HepG2 (cell line): Measurements from ENCODE around the gene ZNF446. TPM values are rescaled to one million over a fixed set of nuclear protein-coding genes. Genes with fewer than 3 reads are reported as not detected.

Source experiments
- DNMT1 ChIP-seq: sonication (generic); formaldehyde crosslinking; IDR thresholded peaks from 2 replicates; pipeline ENCODE4 v1.5.1; 2020; ENCODE audit warnings: mild to moderate bottlenecking, missing genetic modification reagents
- DZIP1 ChIP-seq: sonication (generic); formaldehyde crosslinking; IDR thresholded peaks from 2 replicates; pipeline ENCODE4 v1.5.0; 2020; ENCODE audit warnings: mild to moderate bottlenecking, missing genetic modification reagents
- GRHL1 ChIP-seq: sonication (generic); formaldehyde crosslinking; conservative IDR thresholded peaks from 2 replicates; pipeline ENCODE4 v1.8.0; 2022; ENCODE audit warnings: missing genetic modification reagents
- IKZF4 ChIP-seq: sonication (generic); formaldehyde crosslinking; IDR thresholded peaks from 2 replicates; pipeline ENCODE4 v1.5.1; 2020; ENCODE audit warnings: borderline replicate concordance, mild to moderate bottlenecking, low read depth, missing genetic modification reagents; ENCODE audit errors: not compliant biosample characterization
- NKX3-1 ChIP-seq: sonication (generic); formaldehyde crosslinking; IDR thresholded peaks from 2 replicates; pipeline ENCODE4 v1.5.0; 2020; ENCODE audit warnings: missing genetic modification reagents
- SRSF9 ChIP-seq: fragments of 200-400 bp; formaldehyde crosslinking; IDR thresholded peaks from 2 replicates; pipeline ENCODE4 v1.6.1; 2018; ENCODE audit warnings: borderline replicate concordance, mild to moderate bottlenecking, low read depth, low read length; ENCODE audit not compliant: insufficient read depth, poor library complexity, severe bottlenecking
- TBX3 ChIP-seq: fragments of 450-650 bp; IDR thresholded peaks from 2 replicates; pipeline ENCODE4 v1.6.1; 2017; ENCODE audit warnings: antibody characterized with exemption, mild to moderate bottlenecking, inconsistent platforms, borderline replicate concordance
- YEATS4 ChIP-seq: sonication (generic); formaldehyde crosslinking; IDR thresholded peaks from 2 replicates; pipeline ENCODE4 v1.4.0; 2020; ENCODE audit warnings: missing genetic modification reagents, borderline replicate concordance
- ZBTB4 ChIP-seq: sonication (generic); formaldehyde crosslinking; IDR thresholded peaks from 2 replicates; pipeline ENCODE4 v1.4.0; 2020; ENCODE audit warnings: missing genetic modification reagents, mild to moderate bottlenecking, borderline replicate concordance
- ZFY ChIP-seq: sonication (generic); formaldehyde crosslinking; IDR thresholded peaks from 2 replicates; pipeline ENCODE4 v1.4.0; 2020; ENCODE audit warnings: missing genetic modification reagents
- ZMYM2 ChIP-seq: sonication (generic); formaldehyde crosslinking; IDR thresholded peaks from 2 replicates; pipeline ENCODE4 v1.8.0; 2022; ENCODE audit warnings: mild to moderate bottlenecking, missing genetic modification reagents
- ZNF292 ChIP-seq: sonication (generic); formaldehyde crosslinking; IDR thresholded peaks from 2 replicates; pipeline ENCODE4 v1.8.1; 2022; ENCODE audit warnings: mild to moderate bottlenecking, low read depth, missing genetic modification reagents, borderline replicate concordance
- ZNF30 ChIP-seq: sonication (generic); formaldehyde crosslinking; IDR thresholded peaks from 2 replicates; pipeline ENCODE4 v1.5.0; 2020; ENCODE audit warnings: mild to moderate bottlenecking, missing genetic modification reagents
- polyA plus RNA-seq, 8 experiments: library from polyadenylated mRNA; depleted of rRNA in 3 of 8; stranded (reverse) in 7 of 8; unstranded in 1 of 8; fragments of >200 nt; fragmentation: Illumina TruSeq in 4 of 8; extraction: Trizol in 4 of 8; gene quantifications; 2 replicates each; pipeline versions ENCODE4 v1.2.1 to v1.2.3, GENCODE V29; 2011 to 2016; ENCODE audit warnings: low read depth in 4 of 8, missing spikeins in 1 of 8, mixed read lengths in 1 of 8; ENCODE audit not compliant: insufficient read depth in 1 of 8
- total RNA-seq, 5 experiments: library from RNA; depleted of rRNA; stranded (reverse); fragments of >200 nt; fragmentation: Illumina TruSeq; extraction: Trizol; gene quantifications; 2 replicates each; pipeline ENCODE4 v1.2.3, GENCODE V29; 2016; ENCODE audit warnings: low read depth in 1 of 5
- TF ChIP-seq, protein P1 (sequence below): sonication (generic); formaldehyde crosslinking; IDR thresholded peaks from 2 replicates; pipeline ENCODE4 v1.4.0; 2020; ENCODE audit warnings: missing genetic modification reagents, mild to moderate bottlenecking, borderline replicate concordance
- TF ChIP-seq, protein P2 (sequence below): sonication (generic); formaldehyde crosslinking; IDR thresholded peaks from 2 replicates; pipeline ENCODE4 v1.4.0; 2020; ENCODE audit warnings: missing genetic modification reagents
- TF ChIP-seq, protein P3 (sequence below): sonication (generic); formaldehyde crosslinking; IDR thresholded peaks from 2 replicates; pipeline ENCODE4 v1.5.0; 2020; ENCODE audit warnings: mild to moderate bottlenecking, low read depth, missing genetic modification reagents, borderline replicate concordance

The ZNF446 gene
- total and polyA plus RNA-seq, 2 of the 13 experiments (the other 11 are each of a cell fraction or from before 2014, with no cell fraction given), result 3.0 to 3.6 TPM

DNA sequence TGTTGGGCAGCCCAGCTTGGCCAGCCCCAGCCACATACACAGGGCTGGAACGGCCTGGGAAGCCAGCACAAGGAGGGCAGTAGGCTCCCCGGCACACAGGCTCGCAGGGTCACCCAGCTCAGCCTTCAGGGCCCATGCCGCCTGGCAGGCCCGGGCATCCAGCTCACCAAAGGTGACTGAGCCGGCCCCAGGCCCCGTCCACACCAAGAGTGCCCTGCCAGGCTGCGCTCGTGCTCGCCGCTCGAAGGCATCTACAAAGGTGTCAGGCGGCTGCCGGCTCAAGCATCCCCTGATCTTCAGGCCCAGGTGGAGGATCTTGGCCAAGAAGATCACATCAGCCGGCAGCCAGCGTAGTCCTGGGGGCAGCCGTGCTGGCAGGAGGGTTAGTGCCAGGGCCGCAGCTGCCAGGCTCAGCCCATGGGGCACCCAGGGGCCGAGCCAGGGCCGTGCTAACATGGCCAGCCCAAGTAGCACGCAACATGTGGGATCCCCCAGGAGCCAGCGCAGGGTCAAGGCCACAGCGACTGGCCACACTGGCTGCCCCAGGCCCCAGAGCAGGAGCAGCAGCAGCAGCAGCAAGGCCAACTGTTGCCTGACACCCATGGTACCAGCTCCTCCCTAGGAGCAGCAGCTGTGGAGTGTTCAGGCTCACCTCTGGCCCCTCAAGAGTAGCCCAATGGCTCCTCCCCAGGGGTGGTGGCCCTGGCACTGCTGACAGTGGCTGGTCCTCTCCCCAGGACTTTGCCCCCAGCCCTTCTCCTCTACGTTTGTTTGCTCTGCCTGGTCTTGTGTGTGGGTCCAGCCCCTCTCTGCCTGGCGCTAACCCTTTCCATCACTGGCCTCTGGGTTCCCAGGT, 35.4 kb downstream of the ZNF446 start, which contains the start of gene SLC27A5 (continued):
- TF ChIP-seq, protein P1, sequence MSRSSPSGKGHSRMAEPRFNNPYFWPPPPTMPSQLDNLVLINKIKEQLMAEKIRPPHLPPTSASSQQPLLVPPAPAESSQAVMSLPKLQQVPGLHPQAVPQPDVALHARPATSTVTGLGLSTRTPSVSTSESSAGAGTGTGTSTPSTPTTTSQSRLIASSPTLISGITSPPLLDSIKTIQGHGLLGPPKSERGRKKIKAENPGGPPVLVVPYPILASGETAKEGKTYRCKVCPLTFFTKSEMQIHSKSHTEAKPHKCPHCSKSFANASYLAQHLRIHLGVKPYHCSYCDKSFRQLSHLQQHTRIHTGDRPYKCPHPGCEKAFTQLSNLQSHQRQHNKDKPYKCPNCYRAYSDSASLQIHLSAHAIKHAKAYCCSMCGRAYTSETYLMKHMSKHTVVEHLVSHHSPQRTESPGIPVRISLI (CRISPR knock-in tag), result no peak
- TF ChIP-seq, protein P2, sequence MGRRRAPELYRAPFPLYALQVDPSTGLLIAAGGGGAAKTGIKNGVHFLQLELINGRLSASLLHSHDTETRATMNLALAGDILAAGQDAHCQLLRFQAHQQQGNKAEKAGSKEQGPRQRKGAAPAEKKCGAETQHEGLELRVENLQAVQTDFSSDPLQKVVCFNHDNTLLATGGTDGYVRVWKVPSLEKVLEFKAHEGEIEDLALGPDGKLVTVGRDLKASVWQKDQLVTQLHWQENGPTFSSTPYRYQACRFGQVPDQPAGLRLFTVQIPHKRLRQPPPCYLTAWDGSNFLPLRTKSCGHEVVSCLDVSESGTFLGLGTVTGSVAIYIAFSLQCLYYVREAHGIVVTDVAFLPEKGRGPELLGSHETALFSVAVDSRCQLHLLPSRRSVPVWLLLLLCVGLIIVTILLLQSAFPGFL, result no peak
- TF ChIP-seq YEATS4, result peak; percentile 67; the same call in 1 of the 2 replicates
- TF ChIP-seq, protein P3, sequence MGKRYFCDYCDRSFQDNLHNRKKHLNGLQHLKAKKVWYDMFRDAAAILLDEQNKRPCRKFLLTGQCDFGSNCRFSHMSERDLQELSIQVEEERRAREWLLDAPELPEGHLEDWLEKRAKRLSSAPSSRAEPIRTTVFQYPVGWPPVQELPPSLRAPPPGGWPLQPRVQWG (CRISPR knock-in tag), result no peak
- TF ChIP-seq SRSF9, result no peak
- no peak for TF ChIP-seq TBX3
- no peak for TF ChIP-seq DZIP1 (CRISPR knock-in tag)
- TF ChIP-seq ZNF292 (CRISPR knock-in tag), result peak; percentile 80
- TF ChIP-seq ZBTB4 (CRISPR knock-in tag), result peak; percentile 59
- TF ChIP-seq ZNF30 (CRISPR knock-in tag), result no peak
- TF ChIP-seq DNMT1 (CRISPR knock-in tag), result peak; percentile 94
- no peak for TF ChIP-seq ZMYM2 (CRISPR knock-in tag)
- TF ChIP-seq ZFY, result peak; percentile 62
- peak; percentile 53 for TF ChIP-seq IKZF4 (CRISPR knock-in tag)
- TF ChIP-seq GRHL1 (CRISPR knock-in tag), result no peak
- TF ChIP-seq NKX3-1, result no peak
